ENCODE results near the gene LITAFD. TPM values are rescaled to one million over a fixed set of nuclear protein-coding genes. Genes with fewer than 3 reads are reported as not detected.
A peak's percentile ranks its signal among the peaks of the same experiment; 100 is the strongest.

Gene LITAFD
- total RNA-seq, 1 experiment from 2014 or later = not detected

GRCh38 chr16:8866884-8867215 lies 15.3 kb upstream of the LITAFD start:
- DNase-seq = no peak
- H2AFZ ChIP-seq = no peak overlapping the region
- H3K36me3 ChIP-seq (ENCODE audit: low read depth) = no peaks in the 10 kb centered on the region
- POLR2A ChIA-PET (ENCODE audit: unreplicated experiment) = interaction anchor here (0.6 to 0.9 kb wide), 2 partner anchors 13 kb away, joined by 3 to 4 read pairs; no protein-coding TSS in a partner anchor
- peaks cover 44% of the 10 kb centered on the region for H4K20me1 ChIP-seq (ENCODE audit: insufficient read depth)
- no peaks in the 10 kb centered on the region for H3K27me3 ChIP-seq (ENCODE audit: insufficient read depth, low read depth)
- H3K4me1 ChIP-seq (replicated peaks; ENCODE audit: insufficient read depth) = peaks cover 39% of the 10 kb centered on the region
- H3K79me2 ChIP-seq (ENCODE audit: low read depth) = peaks cover 64% of the 10 kb centered on the region
- no peaks in the 10 kb centered on the region for H3K9me2 ChIP-seq (ENCODE audit: insufficient read depth)
- BruUV-seq (replicated peaks) = no TSS peak
- no peak for TF ChIP-seq EZH2 (IDR thresholded peaks at IDR 0.05; ENCODE audit: low read depth)
- TF ChIP-seq CTCF (conservative IDR thresholded peaks at IDR 0.05) = no peak
- H3K27ac ChIP-seq = no peak overlapping the region
- peak overlapping the region; percentile 93 for H3K4me2 ChIP-seq
- H3F3A ChIP-seq (ENCODE audit: insufficient read depth, low read depth) = peaks cover 23% of the 10 kb centered on the region
- CTCF ChIA-PET = no interaction called here
- H3K4me3 ChIP-seq = peak overlapping the region; percentile 88; the same call in 1 of the 2 replicates
- intact Hi-C loops (cut with micrococcal nuclease; ENCODE audit: unreplicated experiment) = no loop called here
- H3K9me3 ChIP-seq (ENCODE audit: insufficient read depth, low read depth) = no peaks in the 10 kb centered on the region

- no peak overlapping the region for H2AFZ ChIP-seq
- no peaks in the 10 kb centered on the region for H3K27me3 ChIP-seq (ENCODE audit: insufficient read depth, low read depth)
- H3K4me2 ChIP-seq = peak overlapping the region; percentile 93
- H3K36me3 ChIP-seq (ENCODE audit: low read depth) = no peaks in the 10 kb centered on the region
- no peaks in the 10 kb centered on the region for H3K9me3 ChIP-seq (ENCODE audit: insufficient read depth, low read depth)
- no peak overlapping the region for H3K27ac ChIP-seq
- no peak for DNase-seq
- H4K20me1 ChIP-seq (ENCODE audit: insufficient read depth) = peaks cover 39% of the 10 kb centered on the region
- H3K4me3 ChIP-seq = peak overlapping the region; percentile 88
- peaks cover 59% of the 10 kb centered on the region for H3K79me2 ChIP-seq (ENCODE audit: low read depth)
- peaks cover 28% of the 10 kb centered on the region for H3F3A ChIP-seq (ENCODE audit: insufficient read depth, low read depth)
- H3K9me2 ChIP-seq (ENCODE audit: insufficient read depth) = no peaks in the 10 kb centered on the region
- POLR2A ChIA-PET (ENCODE audit: unreplicated experiment) = interaction anchor here (0.6 to 0.9 kb wide), 2 partner anchors 13 to 14 kb away, joined by 3 to 4 read pairs; no protein-coding TSS in a partner anchor
- no peak for TF ChIP-seq CTCF (conservative IDR thresholded peaks at IDR 0.05)
- CTCF ChIA-PET = no interaction called here
- peaks cover 44% of the 10 kb centered on the region for H3K4me1 ChIP-seq (replicated peaks; ENCODE audit: insufficient read depth)
- BruUV-seq (replicated peaks) = no TSS peak
- intact Hi-C loops (cut with micrococcal nuclease; ENCODE audit: unreplicated experiment) = no loop called here
These were observed 14.8 kb upstream of the LITAFD start for GRCh38 chr16:8867216-8867931.

- TF ChIP-seq CTCF (conservative IDR thresholded peaks at IDR 0.05) (no peak), EZH2 (IDR thresholded peaks at IDR 0.05; ENCODE audit: low read depth) (no peak)
- TSS peak; percentile 62 for BruUV-seq (replicated peaks)
- POLR2A ChIA-PET (ENCODE audit: unreplicated experiment) = interaction anchor here (0.7 to 1.4 kb wide), 4 partner anchors 14 to 230 kb away, joined by 3 to 45 read pairs (median 12); partner anchors contain the start of genes HAPSTR1, PMM2 and TMEM186
- CTCF ChIA-PET = interaction anchor here (0.6 kb wide), 1 partner anchor 76 kb away, joined by 4 read pairs; no protein-coding TSS in a partner anchor
- no peaks in the 10 kb centered on the region for H3K9me3 ChIP-seq (ENCODE audit: insufficient read depth, low read depth)
- H3K4me1 ChIP-seq (replicated peaks; ENCODE audit: insufficient read depth) = peaks cover 46% of the 10 kb centered on the region
- H3K27me3 ChIP-seq (ENCODE audit: insufficient read depth, low read depth) = no peaks in the 10 kb centered on the region
- no peaks in the 10 kb centered on the region for H3K9me2 ChIP-seq (ENCODE audit: insufficient read depth)
- peak overlapping the region; percentile 55; the same call in 1 of the 2 replicates for H3K27ac ChIP-seq
- peaks cover 34% of the 10 kb centered on the region for H4K20me1 ChIP-seq (ENCODE audit: insufficient read depth)
- H2AFZ ChIP-seq = peak overlapping the region; percentile 66; the same call in 1 of the 2 replicates
- no peak for DNase-seq
- H3K4me3 ChIP-seq = peak overlapping the region; percentile 88
- H3K4me2 ChIP-seq = peak overlapping the region; percentile 93
- no peaks in the 10 kb centered on the region for H3K36me3 ChIP-seq (ENCODE audit: low read depth)
- H3K79me2 ChIP-seq (ENCODE audit: low read depth) = peaks cover 53% of the 10 kb centered on the region
- H3F3A ChIP-seq (ENCODE audit: insufficient read depth, low read depth) = peaks cover 34% of the 10 kb centered on the region
- intact Hi-C loops (cut with micrococcal nuclease; ENCODE audit: unreplicated experiment) = loop anchor here (2.0 kb wide), 1 partner anchor 71 kb away; the partner anchor contains the start of genes PMM2 and TMEM186
These were observed 14.2 kb upstream of the LITAFD start for GRCh38 chr16:8867932-8868415.
